Measurements from ENCODE around the gene XCR1.
"Not testable (repeated sequence)": the region's sequence is repeated elsewhere in the genome, so short reads cannot be mapped to it uniquely, and the experiment has no call there.

Gene XCR1

GRCh38 chr3:46038071-46038470, 10.8 kb upstream of the XCR1 start:
- not testable (repeated sequence) for DNase-seq

GRCh38 chr3:46036191-46036590, 8.9 kb upstream of the XCR1 start:
- DNase-seq, result no peak

- DNase-seq, result no peak
Observed at GRCh38 chr3:46031747-46032146, 4.5 kb upstream of the XCR1 start.

- no peak for DNase-seq
Observed at GRCh38 chr3:46031269-46031668, 4.0 kb upstream of the XCR1 start.

GRCh38 chr3:46030626-46031025, 3.3 kb upstream of the XCR1 start:
- no peak for DNase-seq

GRCh38 chr3:46029953-46030543, 2.8 kb upstream of the XCR1 start:
- DNase-seq, result no peak

GRCh38 chr3:46027736-46028397, 584 bp upstream of the XCR1 start:
- no peak for DNase-seq

GRCh38 chr3:46025139-46025538, 2.1 kb downstream of the XCR1 start:
- DNase-seq, result no peak

GRCh38 chr3:46024131-46024530, 3.2 kb downstream of the XCR1 start:
- DNase-seq, result no peak

GRCh38 chr3:46022909-46023785, 4.1 kb downstream of the XCR1 start:
- no peak for DNase-seq

GRCh38 chr3:46021516-46021915, 5.8 kb downstream of the XCR1 start:
- DNase-seq, result no peak

GRCh38 chr3:46020766-46021510, 6.3 kb downstream of the XCR1 start:
- no peak for DNase-seq

GRCh38 chr3:46019707-46020106, 7.6 kb downstream of the XCR1 start:
- DNase-seq, result no peak

- DNase-seq, result no peak
Observed at GRCh38 chr3:46017720-46018119, 9.6 kb downstream of the XCR1 start.

- no peak for DNase-seq
Observed at GRCh38 chr3:46013316-46014094, 13.8 kb downstream of the XCR1 start.

GRCh38 chr3:46012246-46012645, 15.0 kb downstream of the XCR1 start:
- no peak for DNase-seq

GRCh38 chr3:46010519-46011113, 16.7 kb downstream of the XCR1 start:
- no peak for DNase-seq

GRCh38 chr3:46008058-46008457, 19.2 kb downstream of the XCR1 start:
- no peak for DNase-seq

GRCh38 chr3:46007280-46007679, 20.0 kb downstream of the XCR1 start:
- DNase-seq, result no peak

GRCh38 chr3:46006238-46007032, 20.8 kb downstream of the XCR1 start:
- DNase-seq, result no peak

GRCh38 chr3:46003706-46004105, 23.6 kb downstream of the XCR1 start:
- DNase-seq, result not testable (repeated sequence)
